ENCODE results near the gene CYFIP1.

- TF ChIP-seq SPI1 (IDR thresholded peaks at IDR 0.05; ENCODE audit: borderline replicate concordance, low read depth) (no peak), POLR2AphosphoS5 (IDR thresholded peaks at IDR 0.05; ENCODE audit: low read depth) (no peak), CTCF (IDR thresholded peaks at IDR 0.05; ENCODE audit: insufficient read depth, low read length) (no peak)
These were observed 1.1 kb upstream of the CYFIP1 start for GRCh38 chr15:22981051-22981840.

Data from HL-60 (cell line).